Measurements from ENCODE around the gene ZCCHC14. TPM values are rescaled to one million over a fixed set of nuclear protein-coding genes. Genes with fewer than 3 reads are reported as not detected.

ZCCHC14 gene
- total RNA-seq, 2 experiments from 2014 or later = 12.4 to 13.9 TPM

- H3K4me1 Mint-ChIP-seq (ENCODE audit: low read depth) = peaks cover 40% of the 10 kb centered on the region
- peaks cover 7% of the 10 kb centered on the region for H3K36me3 Mint-ChIP-seq (ENCODE audit: low read depth)
- intact Hi-C loops (cut with micrococcal nuclease) = loop anchor here (2.0 kb wide), 2 partner anchors 49 to 53 kb away; no protein-coding TSS in a partner anchor
- H3K27ac Mint-ChIP-seq = no peak overlapping the region
- H3K4me3 Mint-ChIP-seq = no peak overlapping the region
- peak; percentile 11 for DNase-seq
- no peaks in the 10 kb centered on the region for H3K27me3 Mint-ChIP-seq (ENCODE audit: low read depth)
- H3K9me3 Mint-ChIP-seq = no peaks in the 10 kb centered on the region
- CTCF ChIA-PET = interaction anchor here (1.1 kb wide), 1 partner anchor 43 kb away, joined by 3 read pairs; no protein-coding TSS in a partner anchor
Measured at GRCh38 chr16:87437911-87438610, 54.8 kb downstream of the ZCCHC14 start.

- Mint-ChIP-seq H3K4me3 (no peak overlapping the region), H3K9me3 (no peaks in the 10 kb centered on the region), H3K4me1 (ENCODE audit: low read depth) (peaks cover 34% of the 10 kb centered on the region), H3K36me3 (ENCODE audit: low read depth) (peaks cover 4% of the 10 kb centered on the region), H3K27ac (no peak overlapping the region), H3K27me3 (ENCODE audit: low read depth) (no peaks in the 10 kb centered on the region)
- intact Hi-C loops (cut with micrococcal nuclease) = loop anchor here (2.0 kb wide), 2 partner anchors 49 to 53 kb away; no protein-coding TSS in a partner anchor
- DNase-seq = no peak
- CTCF ChIA-PET = interaction anchor here (1.1 to 2.2 kb wide), 2 partner anchors 42 to 43 kb away, joined by 3 to 9 read pairs; no protein-coding TSS in a partner anchor
Measured at GRCh38 chr16:87437327-87437726, 55.5 kb downstream of the ZCCHC14 start.

GRCh38 chr16:87436225-87437172 lies 56.3 kb downstream of the ZCCHC14 start:
- peaks cover 2% of the 10 kb centered on the region for H3K36me3 Mint-ChIP-seq (ENCODE audit: low read depth)
- peak overlapping the region; percentile 54 for H3K4me3 Mint-ChIP-seq
- intact Hi-C loops (cut with micrococcal nuclease) = loop anchor here (1.0 to 2.0 kb wide), 5 partner anchors 28 to 60 kb away; no protein-coding TSS in a partner anchor
- H3K4me1 Mint-ChIP-seq (ENCODE audit: low read depth) = peaks cover 31% of the 10 kb centered on the region
- H3K9me3 Mint-ChIP-seq = no peaks in the 10 kb centered on the region
- DNase-seq = peak; percentile 79
- H3K27ac Mint-ChIP-seq = peak overlapping the region; percentile 86
- H3K27me3 Mint-ChIP-seq (ENCODE audit: low read depth) = no peaks in the 10 kb centered on the region
- CTCF ChIA-PET = interaction anchor here (0.6 to 2.2 kb wide), 6 partner anchors 16 to 341 kb away, joined by 3 to 9 read pairs (median 3); no protein-coding TSS in a partner anchor

- CTCF ChIA-PET = interaction anchor here (0.7 to 2.2 kb wide), 6 partner anchors 15 to 201 kb away, joined by 3 to 9 read pairs (median 3); no protein-coding TSS in a partner anchor
- DNase-seq = peak; percentile 29
- H3K27me3 Mint-ChIP-seq (ENCODE audit: low read depth) = no peaks in the 10 kb centered on the region
- peaks cover 2% of the 10 kb centered on the region for H3K36me3 Mint-ChIP-seq (ENCODE audit: low read depth)
- H3K9me3 Mint-ChIP-seq = no peaks in the 10 kb centered on the region
- H3K4me1 Mint-ChIP-seq (ENCODE audit: low read depth) = peaks cover 32% of the 10 kb centered on the region
- peak overlapping the region; percentile 54 for H3K4me3 Mint-ChIP-seq
- peak overlapping the region; percentile 86 for H3K27ac Mint-ChIP-seq
- intact Hi-C loops (cut with micrococcal nuclease) = loop anchor here (1.0 to 2.0 kb wide), 5 partner anchors 29 to 61 kb away; no protein-coding TSS in a partner anchor
Measured at GRCh38 chr16:87435372-87436224, 57.2 kb downstream of the ZCCHC14 start.

GRCh38 chr16:87434146-87434667 lies 58.6 kb downstream of the ZCCHC14 start:
- H3K4me1 Mint-ChIP-seq (ENCODE audit: low read depth) = peaks cover 33% of the 10 kb centered on the region
- peaks cover 7% of the 10 kb centered on the region for H3K36me3 Mint-ChIP-seq (ENCODE audit: low read depth)
- H3K27ac Mint-ChIP-seq = no peak overlapping the region
- DNase-seq = no peak
- CTCF ChIA-PET = interaction anchor here (0.7 kb wide), 1 partner anchor 13 kb away, joined by 3 read pairs; no protein-coding TSS in a partner anchor
- intact Hi-C loops (cut with micrococcal nuclease) = no loop called here
- no peaks in the 10 kb centered on the region for H3K27me3 Mint-ChIP-seq (ENCODE audit: low read depth)
- no peaks in the 10 kb centered on the region for H3K9me3 Mint-ChIP-seq
- H3K4me3 Mint-ChIP-seq = no peak overlapping the region

- Mint-ChIP-seq H3K4me3 (no peak overlapping the region), H3K4me1 (ENCODE audit: low read depth) (peaks cover 31% of the 10 kb centered on the region), H3K9me3 (no peaks in the 10 kb centered on the region), H3K27me3 (ENCODE audit: low read depth) (no peaks in the 10 kb centered on the region), H3K36me3 (ENCODE audit: low read depth) (peaks cover 8% of the 10 kb centered on the region), H3K27ac (no peak overlapping the region)
- DNase-seq = no peak
- intact Hi-C loops (cut with micrococcal nuclease) = no loop called here
- CTCF ChIA-PET = interaction anchor here (1.0 kb wide), 1 partner anchor 203 kb away, joined by 4 read pairs; no protein-coding TSS in a partner anchor
Measured at GRCh38 chr16:87432330-87432915, 60.4 kb downstream of the ZCCHC14 start.

GRCh38 chr16:87431926-87432325 lies 60.9 kb downstream of the ZCCHC14 start:
- intact Hi-C loops (cut with micrococcal nuclease) = no loop called here
- CTCF ChIA-PET = no interaction called here
- Mint-ChIP-seq H3K9me3 (no peaks in the 10 kb centered on the region), H3K27me3 (ENCODE audit: low read depth) (no peaks in the 10 kb centered on the region), H3K4me3 (no peak overlapping the region), H3K27ac (no peak overlapping the region), H3K36me3 (ENCODE audit: low read depth) (peaks cover 8% of the 10 kb centered on the region), H3K4me1 (ENCODE audit: low read depth) (peaks cover 27% of the 10 kb centered on the region)
- no peak for DNase-seq

GRCh38 chr16:87426423-87427215 lies 66.2 kb downstream of the ZCCHC14 start:
- H3K4me3 Mint-ChIP-seq = no peak overlapping the region
- no peaks in the 10 kb centered on the region for H3K27me3 Mint-ChIP-seq (ENCODE audit: low read depth)
- DNase-seq = no peak
- CTCF ChIA-PET = interaction anchor here (1.8 kb wide), 1 partner anchor 10 kb away, joined by 7 read pairs; no protein-coding TSS in a partner anchor
- H3K36me3 Mint-ChIP-seq (ENCODE audit: low read depth) = peaks cover 15% of the 10 kb centered on the region
- H3K9me3 Mint-ChIP-seq = no peaks in the 10 kb centered on the region
- intact Hi-C loops (cut with micrococcal nuclease) = no loop called here
- H3K27ac Mint-ChIP-seq = peak overlapping the region; percentile 61
- peaks cover 4% of the 10 kb centered on the region for H3K4me1 Mint-ChIP-seq (ENCODE audit: low read depth)

- DNase-seq = no peak
- Mint-ChIP-seq H3K9me3 (no peaks in the 10 kb centered on the region), H3K36me3 (ENCODE audit: low read depth) (peaks cover 15% of the 10 kb centered on the region), H3K4me3 (no peak overlapping the region), H3K27me3 (ENCODE audit: low read depth) (no peaks in the 10 kb centered on the region), H3K4me1 (ENCODE audit: low read depth) (peaks cover 2% of the 10 kb centered on the region), H3K27ac (no peak overlapping the region)
- CTCF ChIA-PET = interaction anchor here (1.8 kb wide), 1 partner anchor 9 kb away, joined by 7 read pairs; no protein-coding TSS in a partner anchor
- intact Hi-C loops (cut with micrococcal nuclease) = no loop called here
Measured at GRCh38 chr16:87425941-87426340, 66.9 kb downstream of the ZCCHC14 start.

GRCh38 chr16:87424266-87424665 lies 68.6 kb downstream of the ZCCHC14 start:
- H3K9me3 Mint-ChIP-seq = no peaks in the 10 kb centered on the region
- no peaks in the 10 kb centered on the region for H3K27me3 Mint-ChIP-seq (ENCODE audit: low read depth)
- intact Hi-C loops (cut with micrococcal nuclease) = no loop called here
- H3K4me3 Mint-ChIP-seq = no peak overlapping the region
- peaks cover 13% of the 10 kb centered on the region for H3K36me3 Mint-ChIP-seq (ENCODE audit: low read depth)
- peaks cover 1% of the 10 kb centered on the region for H3K4me1 Mint-ChIP-seq (ENCODE audit: low read depth)
- CTCF ChIA-PET = no interaction called here
- H3K27ac Mint-ChIP-seq = no peak overlapping the region
- no peak for DNase-seq

Data from activated naive CD4-positive, alpha-beta T cell treated with anti-CD3 and anti-CD28 coated beads for 36 hours (primary cell).